Urinary bladder (tissue), 4 donors: ENCODE results near the gene FAAP20. TPM values are rescaled to one million over a fixed set of nuclear protein-coding genes. Genes with fewer than 3 reads are reported as not detected.

Experiments
- DNase-seq: peaks from one replicate; pipeline ENCODE4 v3.0.0-alpha.2; 2015; ENCODE audit errors: extremely low spot score
- H3K27ac ChIP-seq: one replicate; pipeline ENCODE4 v1.5.1; 2013; ENCODE audit warnings: low read depth, mild to moderate bottlenecking, moderate library complexity
- H3K36me3 ChIP-seq: one replicate; pipeline ENCODE4 v1.6.1; 2013; ENCODE audit warnings: mild to moderate bottlenecking, moderate library complexity; ENCODE audit not compliant: insufficient read depth
- H3K4me1 ChIP-seq: one replicate; pipeline ENCODE4 v1.6.1; 2013; ENCODE audit warnings: mild to moderate bottlenecking, moderate library complexity; ENCODE audit not compliant: insufficient read depth
- H3K4me3 ChIP-seq: one replicate; pipeline ENCODE4 v1.5.1; 2013; ENCODE audit warnings: low read depth, low read length
- WGBS: extraction: QIAGEN DNeasy Blood & Tissue Kit; methylation state at CpG from one replicate; pipeline ENCODE4 v1.1.7; 2013; 5-methylcytosine and 5-hydroxymethylcytosine counted together
- polyA plus RNA-seq: library from polyadenylated mRNA; stranded (reverse); fragments of 200-250 nt; gene quantifications from one replicate; pipeline ENCODE4 v1.2.3, GENCODE V29; 2013
- total RNA-seq: library from RNA; depleted of rRNA; stranded (reverse); fragments of >200 nt; gene quantifications from one replicate; pipeline ENCODE4 v1.2.3, GENCODE V29; 2014
- donor health status: healthy with polysubstance abuse.
- donor health status: healthy.

The FAAP20 gene
- total and polyA plus RNA-seq, 2 donors: 14.6 to 96.4 TPM

- H3K4me1 ChIP-seq: no peaks in the 10 kb centered on the region
- WGBS: 77% methylated on average over 19 of the region's 19 CpGs
Measured at GRCh38 chr1:2210084-2210653, 15.6 kb upstream of the FAAP20 start.

GRCh38 chr1:2209400-2210083 is 15.0 kb upstream of the FAAP20 start:
- no peaks in the 10 kb centered on the region for H3K36me3 ChIP-seq
- H3K4me1 ChIP-seq: no peaks in the 10 kb centered on the region
- no peak overlapping the region for H3K4me3 ChIP-seq
- H3K27ac ChIP-seq: peak overlapping the region; percentile 23
- no peak for DNase-seq
- WGBS: 50% methylated on average over 18 of the region's 18 CpGs

More at GRCh38 chr1:2210084-2210653, 15.6 kb upstream of the FAAP20 start:
- DNase-seq: no peak
- Histone ChIP-seq H3K36me3 (no peaks in the 10 kb centered on the region), H3K4me3 (no peak overlapping the region), H3K27ac (no peak overlapping the region)

GRCh38 chr1:2208309-2209239 is 14.0 kb upstream of the FAAP20 start:
- WGBS: 50% methylated on average over 24 of the region's 24 CpGs
- Histone ChIP-seq H3K36me3 (no peaks in the 10 kb centered on the region), H3K27ac (peak overlapping the region; percentile 83), H3K4me3 (no peak overlapping the region), H3K4me1 (no peaks in the 10 kb centered on the region)
- no peak for DNase-seq

GRCh38 chr1:2206813-2207487 is 12.4 kb upstream of the FAAP20 start:
- Histone ChIP-seq H3K4me1 (no peaks in the 10 kb centered on the region), H3K36me3 (no peaks in the 10 kb centered on the region), H3K27ac (peak overlapping the region; percentile 75), H3K4me3 (no peak overlapping the region)
- no peak for DNase-seq
- 69% methylated on average over 16 of the region's 16 CpGs for WGBS

GRCh38 chr1:2205191-2205952 is 10.8 kb upstream of the FAAP20 start:
- peak overlapping the region; percentile 26 for H3K4me3 ChIP-seq
- no peaks in the 10 kb centered on the region for H3K4me1 ChIP-seq
- H3K27ac ChIP-seq: peak overlapping the region; percentile 86
- 11% methylated on average over 84 of the region's 84 CpGs for WGBS
- peak; percentile 86 for DNase-seq
- H3K36me3 ChIP-seq: no peaks in the 10 kb centered on the region

GRCh38 chr1:2204415-2205190 is 10.0 kb upstream of the FAAP20 start:
- DNase-seq: no peak
- H3K4me3 ChIP-seq: peak overlapping the region; percentile 26
- no peaks in the 10 kb centered on the region for H3K4me1 ChIP-seq
- H3K27ac ChIP-seq: peak overlapping the region; percentile 65
- H3K36me3 ChIP-seq: no peaks in the 10 kb centered on the region
- 3% methylated on average over 52 of the region's 60 CpGs for WGBS

- Histone ChIP-seq H3K27ac (no peak overlapping the region), H3K4me1 (no peaks in the 10 kb centered on the region), H3K36me3 (no peaks in the 10 kb centered on the region), H3K4me3 (peak overlapping the region; percentile 26)
- DNase-seq: no peak
- WGBS: 57% methylated on average over 25 of the region's 25 CpGs
Measured at GRCh38 chr1:2203671-2204414, 9.3 kb upstream of the FAAP20 start.

- no peak overlapping the region for H3K27ac ChIP-seq
- 93% methylated on average over 15 of the region's 15 CpGs for WGBS
- peaks cover 2% of the 10 kb centered on the region for H3K4me1 ChIP-seq
- no peaks in the 10 kb centered on the region for H3K36me3 ChIP-seq
- DNase-seq: no peak
- H3K4me3 ChIP-seq: no peak overlapping the region
Measured at GRCh38 chr1:2202843-2203601, 8.4 kb upstream of the FAAP20 start.

- no peak overlapping the region for H3K27ac ChIP-seq
- H3K4me1 ChIP-seq: peaks cover 2% of the 10 kb centered on the region
- no peaks in the 10 kb centered on the region for H3K36me3 ChIP-seq
- 89% methylated on average over 9 of the region's 9 CpGs for WGBS
- H3K4me3 ChIP-seq: no peak overlapping the region
- no peak for DNase-seq
Measured at GRCh38 chr1:2202008-2202575, 7.5 kb upstream of the FAAP20 start.

GRCh38 chr1:2201062-2201461 is 6.5 kb upstream of the FAAP20 start:
- H3K4me1 ChIP-seq: peaks cover 2% of the 10 kb centered on the region
- H3K36me3 ChIP-seq: no peaks in the 10 kb centered on the region
- no peak for DNase-seq
- H3K27ac ChIP-seq: no peak overlapping the region
- H3K4me3 ChIP-seq: no peak overlapping the region
- 91% methylated on average over 14 of the region's 14 CpGs for WGBS

- no peaks in the 10 kb centered on the region for H3K36me3 ChIP-seq
- DNase-seq: no peak
- H3K27ac ChIP-seq: no peak overlapping the region
- WGBS: 70% methylated on average over 21 of the region's 21 CpGs
- H3K4me3 ChIP-seq: no peak overlapping the region
- H3K4me1 ChIP-seq: peaks cover 2% of the 10 kb centered on the region
Measured at GRCh38 chr1:2200308-2200943, 5.9 kb upstream of the FAAP20 start.
